ENCODE measurements around the gene SH3PXD2A. TPM values are rescaled to one million over a fixed set of nuclear protein-coding genes. Genes with fewer than 3 reads are reported as not detected.
A peak's percentile ranks its signal among the peaks of the same experiment; 100 is the strongest.

The SH3PXD2A gene
- total RNA-seq, 8 experiments from 2014 or later: 7.8 to 34.3 (median 12.8) TPM

DNA sequence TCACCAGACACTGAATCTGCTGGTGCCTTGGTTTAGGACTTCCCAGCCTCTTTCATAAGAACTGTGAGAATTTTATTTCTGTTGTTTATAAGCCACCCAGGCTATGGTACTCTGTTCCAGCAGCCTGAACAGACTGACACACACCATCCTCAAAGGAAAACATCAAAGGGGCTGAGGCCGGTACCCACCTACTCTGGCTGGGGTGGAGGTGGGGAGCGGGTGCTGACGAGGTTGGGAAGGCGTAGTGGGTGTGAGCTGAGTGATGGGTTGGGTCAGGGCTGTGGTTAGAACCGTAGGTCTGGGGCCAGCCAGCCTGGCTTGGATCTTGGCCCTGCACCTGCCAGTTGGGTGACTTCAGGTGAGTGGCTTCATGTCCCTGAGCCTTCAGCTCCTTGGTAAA is 136.3 kb downstream of the SH3PXD2A start:
- no peak overlapping the region for H3K27ac ChIP-seq
- in situ Hi-C loops (cut with MboI; ENCODE audit: low pct_unique_long_range_greater_than_20kb in 2 of 9, low sequenced_read_pairs in 9 of 9, unreplicated experiment in 9 of 9): loop anchor here (5.0 to 25.0 kb wide), 5 partner anchors 138 to 493 kb away; partner anchors contain the start of gene SH3PXD2A (in 5 of the 9)
- H3K4me3 ChIP-seq: no peak overlapping the region
- no peak for ATAC-seq (replicated peaks in 6 of 8)
- H3K4me1 ChIP-seq (replicated peaks in 1 of 2): no peaks in the 10 kb centered on the region
- no CpG with 5 or more reads among the region's 5 CpGs for WGBS, 10 experiments

DNA sequence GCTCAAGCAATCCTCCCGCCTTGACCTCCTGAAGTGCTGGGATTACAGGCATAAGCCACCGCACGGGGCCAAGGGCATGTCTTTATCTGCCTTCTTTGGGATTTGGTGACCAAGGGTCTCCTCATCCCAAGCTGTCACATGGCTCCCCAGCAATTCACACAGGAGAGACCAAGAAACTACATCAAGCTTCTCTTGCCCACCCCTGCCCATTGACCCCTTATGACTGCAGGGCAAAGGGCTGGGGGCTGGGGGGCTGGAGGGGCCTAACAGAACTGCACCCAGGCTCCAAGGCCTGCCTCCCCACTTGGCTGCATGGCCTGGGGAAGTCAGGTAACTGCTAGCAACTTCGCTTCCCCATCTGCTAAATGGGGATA is 137.1 kb downstream of the SH3PXD2A start:
- H3K27ac ChIP-seq: no peak overlapping the region
- 86 to 100% (median 100%) methylated on average over 1 to 2 of the region's 4 CpGs; no CpG with 5 or more reads in 7 of the 10 experiments for WGBS, 10 experiments
- ATAC-seq (replicated peaks in 6 of 8): no peak
- in situ Hi-C loops (cut with MboI; ENCODE audit: low pct_unique_long_range_greater_than_20kb in 2 of 9, low sequenced_read_pairs in 9 of 9, unreplicated experiment in 9 of 9): loop anchor here (5.0 to 25.0 kb wide), 5 partner anchors 139 to 494 kb away; partner anchors contain the start of gene SH3PXD2A (in 5 of the 9)
- H3K4me3 ChIP-seq: no peak overlapping the region
- no peaks in the 10 kb centered on the region for H3K4me1 ChIP-seq (replicated peaks in 1 of 2)

DNA sequence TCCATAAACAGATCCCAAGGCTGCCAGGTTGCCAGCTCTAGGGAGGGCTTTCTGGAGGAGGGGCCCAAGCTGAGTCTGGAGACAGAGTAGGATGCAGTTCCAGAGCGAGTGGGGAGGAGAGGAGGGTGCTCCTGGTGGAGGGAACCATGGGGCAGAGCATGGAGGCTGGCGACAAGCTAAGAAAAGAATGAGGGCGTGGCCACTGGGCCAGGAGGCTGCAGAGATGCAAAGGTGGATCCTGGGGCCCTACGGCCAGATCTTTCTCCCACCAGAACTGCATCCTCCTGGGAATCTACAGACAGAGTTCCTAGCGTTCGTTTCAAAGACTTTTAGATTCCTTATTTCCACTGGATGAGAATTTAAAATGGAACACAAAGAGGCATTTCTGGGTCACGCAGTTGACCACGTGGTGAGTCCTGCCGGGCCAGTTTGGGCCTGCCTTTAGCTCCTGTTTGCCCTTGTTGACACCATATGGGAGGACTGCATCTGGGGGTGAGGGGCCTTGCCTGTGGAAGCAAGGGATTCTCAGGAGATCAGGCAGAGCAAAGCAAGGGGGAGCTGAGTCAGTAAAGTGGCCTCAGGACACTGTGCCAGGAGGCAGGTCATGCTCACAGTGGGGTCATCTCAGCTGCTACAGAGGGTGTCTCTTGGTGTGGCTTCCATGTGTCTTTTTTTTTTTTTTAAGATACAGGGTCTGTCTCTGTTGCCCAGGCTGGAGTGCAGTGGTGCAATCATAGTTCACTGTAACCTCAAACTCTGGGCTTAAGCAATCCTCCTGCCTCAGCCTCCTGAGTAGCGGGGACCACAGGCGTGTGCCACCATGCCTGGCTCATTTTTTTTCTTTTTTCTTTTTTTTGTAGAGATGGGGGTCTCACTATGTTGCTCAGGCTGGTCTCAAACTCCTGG is 137.8 kb downstream of the SH3PXD2A start:
- in situ Hi-C loops (cut with MboI; ENCODE audit: low pct_unique_long_range_greater_than_20kb in 2 of 9, low sequenced_read_pairs in 9 of 9, unreplicated experiment in 9 of 9): loop anchor here (5.0 to 25.0 kb wide), 5 partner anchors 140 to 495 kb away; partner anchors contain the start of gene SH3PXD2A (in 5 of the 9)
- no peak overlapping the region for H3K27ac ChIP-seq
- no peak for ATAC-seq (replicated peaks in 6 of 8)
- WGBS, 10 experiments: 58 to 81% (median 71%) methylated on average over 1 to 10 of the region's 11 CpGs; no CpG with 5 or more reads in 2 of the 10 experiments
- H3K4me1 ChIP-seq (replicated peaks in 1 of 2): no peaks in the 10 kb centered on the region
- no peak overlapping the region for H3K4me3 ChIP-seq

GRCh38 chr10:103716206-103717160 is 138.9 kb downstream of the SH3PXD2A start:
- WGBS, 10 experiments: 70 to 100% (median 90%) methylated on average over 1 to 5 of the region's 11 CpGs; no CpG with 5 or more reads in 1 of the 10 experiments
- in situ Hi-C loops (cut with MboI; ENCODE audit: low pct_unique_long_range_greater_than_20kb in 2 of 9, low sequenced_read_pairs in 9 of 9, unreplicated experiment in 9 of 9): loop anchor here (5.0 to 25.0 kb wide), 5 partner anchors 141 to 496 kb away; partner anchors contain the start of gene SH3PXD2A (in 5 of the 9)
- ATAC-seq (replicated peaks in 6 of 8): no peak

GRCh38 chr10:103715430-103715829 is 139.9 kb downstream of the SH3PXD2A start:
- no peaks in the 10 kb centered on the region for H3K4me1 ChIP-seq (replicated peaks in 1 of 2)
- no peak overlapping the region for H3K27ac ChIP-seq
- peak in 5 of 8 experiments; percentile 15 to 74 (median 25) for ATAC-seq (replicated peaks in 6 of 8)
- WGBS, 10 experiments: 0 to 88% (median 58%) methylated on average over 1 to 4 of the region's 8 CpGs; no CpG with 5 or more reads in 4 of the 10 experiments
- H3K4me3 ChIP-seq: no peak overlapping the region
- in situ Hi-C loops (cut with MboI; ENCODE audit: low pct_unique_long_range_greater_than_20kb in 2 of 9, low sequenced_read_pairs in 9 of 9, unreplicated experiment in 9 of 9): loop anchor here (5.0 to 25.0 kb wide), 5 partner anchors 142 to 497 kb away; partner anchors contain the start of gene SH3PXD2A (in 5 of the 9)

More at GRCh38 chr10:103716206-103717160, 138.9 kb downstream of the SH3PXD2A start:
- Histone ChIP-seq H3K27ac (no peak overlapping the region), H3K4me1 (replicated peaks in 1 of 2) (no peaks in the 10 kb centered on the region), H3K4me3 (no peak overlapping the region)

DNA sequence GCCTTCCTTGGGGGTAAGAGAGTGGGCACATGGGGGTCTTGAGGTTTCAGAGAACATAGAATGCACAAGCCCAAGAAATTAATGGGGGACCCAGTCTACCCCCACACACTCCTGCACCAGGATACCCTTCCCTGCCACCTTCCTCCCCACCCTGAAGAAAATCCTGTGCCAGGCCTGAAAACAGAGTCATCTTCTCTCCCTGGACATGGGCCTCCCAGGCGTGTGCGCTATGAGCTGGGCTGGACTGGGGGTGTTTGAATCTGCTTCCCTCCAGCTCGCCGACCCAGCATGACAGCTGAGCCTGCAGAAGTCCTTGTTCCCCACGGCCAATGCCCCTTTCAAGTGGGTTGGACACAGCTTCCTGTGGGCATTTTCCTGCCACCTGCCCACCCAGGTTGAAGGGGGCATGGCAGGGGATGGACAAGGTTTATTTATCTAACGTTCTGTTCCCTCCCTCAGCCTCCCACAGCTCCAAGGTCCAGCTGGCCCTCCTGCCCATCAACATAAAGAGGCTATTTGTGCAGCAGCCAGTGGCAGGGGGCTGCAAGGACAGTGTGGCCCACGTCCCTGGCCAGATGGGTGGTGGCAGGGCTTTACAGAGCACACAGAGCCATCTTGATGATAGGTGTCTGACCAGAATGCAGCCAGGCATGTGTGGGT is 141.0 kb downstream of the SH3PXD2A start:
- H3K4me1 ChIP-seq (replicated peaks in 1 of 2): no peaks in the 10 kb centered on the region
- H3K4me3 ChIP-seq: no peak overlapping the region
- 70% methylated on average over 2 of the region's 7 CpGs; no CpG with 5 or more reads in 9 of the 10 experiments for WGBS, 10 experiments
- in situ Hi-C loops (cut with MboI; ENCODE audit: low pct_unique_long_range_greater_than_20kb in 2 of 9, low sequenced_read_pairs in 9 of 9, unreplicated experiment in 9 of 9): loop anchor here in 8 of 9 experiments (10.0 to 25.0 kb wide), 4 partner anchors 148 to 498 kb away; partner anchors contain the start of gene SH3PXD2A (in 4 of the 8)
- no peak for ATAC-seq (replicated peaks in 6 of 8)
- H3K27ac ChIP-seq: no peak overlapping the region

GRCh38 chr10:103713676-103714075 is 141.7 kb downstream of the SH3PXD2A start:
- ATAC-seq (replicated peaks in 6 of 8): no peak
- Histone ChIP-seq H3K4me3 (no peak overlapping the region), H3K27ac (no peak overlapping the region), H3K4me1 (replicated peaks in 1 of 2) (no peaks in the 10 kb centered on the region)
- WGBS, 10 experiments: 86 to 100% (median 100%) methylated on average over 1 to 2 of the region's 4 CpGs; no CpG with 5 or more reads in 7 of the 10 experiments
- in situ Hi-C loops (cut with MboI; ENCODE audit: low pct_unique_long_range_greater_than_20kb in 2 of 9, low sequenced_read_pairs in 9 of 9, unreplicated experiment in 9 of 9): loop anchor here in 8 of 9 experiments (10.0 to 25.0 kb wide), 4 partner anchors 149 to 499 kb away; partner anchors contain the start of gene SH3PXD2A (in 4 of the 8)

- WGBS, 10 experiments: 0 to 34% (median 10%) methylated on average over 2 to 7 of the region's 8 CpGs; no CpG with 5 or more reads in 6 of the 10 experiments
- in situ Hi-C loops (cut with MboI; ENCODE audit: low pct_unique_long_range_greater_than_20kb in 2 of 9, low sequenced_read_pairs in 9 of 9, unreplicated experiment in 9 of 9): loop anchor here in 8 of 9 experiments (10.0 to 25.0 kb wide), 4 partner anchors 149 to 499 kb away; partner anchors contain the start of gene SH3PXD2A (in 4 of the 8)
- no peak overlapping the region for H3K27ac ChIP-seq
- no peak overlapping the region for H3K4me3 ChIP-seq
- no peaks in the 10 kb centered on the region for H3K4me1 ChIP-seq (replicated peaks in 1 of 2)
- peak; percentile 75 to 94 (median 81) for ATAC-seq (replicated peaks in 6 of 8)
Observed at GRCh38 chr10:103712898-103713498, 142.4 kb downstream of the SH3PXD2A start.

DNA sequence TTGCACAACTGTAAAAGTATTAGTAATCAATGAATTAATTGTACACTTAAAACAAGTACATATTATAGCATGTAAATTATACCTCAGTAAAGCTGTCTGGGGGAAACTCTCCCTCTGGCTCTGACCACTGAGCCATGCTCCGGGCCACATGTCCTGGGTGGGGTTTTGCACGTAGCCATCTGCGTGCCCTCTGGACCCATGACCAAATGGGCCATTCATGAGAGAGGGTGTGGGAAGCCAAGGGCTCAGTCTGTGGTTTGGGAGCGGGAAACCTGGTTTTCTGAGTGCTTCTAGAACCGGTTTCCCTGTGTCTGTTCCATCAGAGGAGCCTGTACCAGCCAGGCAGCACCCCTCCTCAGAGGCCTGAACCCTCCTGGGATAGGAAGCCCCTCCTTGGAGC is 143.2 kb downstream of the SH3PXD2A start:
- H3K27ac ChIP-seq: no peak overlapping the region
- H3K4me3 ChIP-seq: no peak overlapping the region
- ATAC-seq (replicated peaks in 6 of 8): peak in 2 of 8 experiments; percentile 48 to 82
- H3K4me1 ChIP-seq (replicated peaks in 1 of 2): no peaks in the 10 kb centered on the region
- in situ Hi-C loops (cut with MboI; ENCODE audit: low pct_unique_long_range_greater_than_20kb in 2 of 9, low sequenced_read_pairs in 9 of 9, unreplicated experiment in 9 of 9): loop anchor here in 8 of 9 experiments (10.0 to 25.0 kb wide), 4 partner anchors 150 to 500 kb away; partner anchors contain the start of gene SH3PXD2A (in 4 of the 8)
- WGBS, 10 experiments: 14 to 72% (median 42%) methylated on average over 2 to 4 of the region's 5 CpGs; no CpG with 5 or more reads in 5 of the 10 experiments

GRCh38 chr10:103711351-103711994 is 143.9 kb downstream of the SH3PXD2A start:
- ATAC-seq (replicated peaks in 6 of 8): no peak
- in situ Hi-C loops (cut with MboI; ENCODE audit: low pct_unique_long_range_greater_than_20kb in 2 of 9, low sequenced_read_pairs in 9 of 9, unreplicated experiment in 9 of 9): loop anchor here in 8 of 9 experiments (10.0 to 25.0 kb wide), 4 partner anchors 151 to 501 kb away; partner anchors contain the start of gene SH3PXD2A (in 4 of the 8)
- Histone ChIP-seq H3K27ac (no peak overlapping the region), H3K4me1 (replicated peaks in 1 of 2) (peaks cover 0 to 3% of the 10 kb centered on the region in 2 donors), H3K4me3 (no peak overlapping the region)
- WGBS, 10 experiments: 54 to 100% (median 80%) methylated on average over 1 to 6 of the region's 15 CpGs

GRCh38 chr10:103710490-103710889 is 144.9 kb downstream of the SH3PXD2A start:
- no peak overlapping the region for H3K27ac ChIP-seq
- 67 to 93% (median 80%) methylated on average over 1 to 4 of the region's 4 CpGs; no CpG with 5 or more reads in 5 of the 10 experiments for WGBS, 10 experiments
- H3K4me1 ChIP-seq (replicated peaks in 1 of 2): peaks cover 0 to 3% of the 10 kb centered on the region in 2 donors
- no peak for ATAC-seq (replicated peaks in 6 of 8)
- in situ Hi-C loops (cut with MboI; ENCODE audit: low pct_unique_long_range_greater_than_20kb in 2 of 9, low sequenced_read_pairs in 9 of 9, unreplicated experiment in 9 of 9): loop anchor here in 8 of 9 experiments (10.0 to 25.0 kb wide), 4 partner anchors 152 to 502 kb away; partner anchors contain the start of gene SH3PXD2A (in 4 of the 8)
- no peak overlapping the region for H3K4me3 ChIP-seq
